Caco-2 (cell line): Measurements from ENCODE around the gene CD38. TPM values are rescaled to one million over a fixed set of nuclear protein-coding genes. Genes with fewer than 3 reads are reported as not detected.

Experiments used
- BruUV-seq: library from RNA; stranded (reverse); fragments of 400-500 nt; replicated peaks from 2 replicates; lab custom pipeline; 2021; lab: Mats Ljungman, UMichigan
- CTCF ChIA-PET: fragments of 300-600 bp; sonication (Branson Sonifier 250); formaldehyde crosslinking; loops from one replicate; lab custom pipeline; 2022; ENCODE audit warnings: antibody characterized with exemption; lab: Charles Lee
- POLR2A ChIA-PET: fragments of 300-600 bp; sonication (Branson Sonifier 250); formaldehyde crosslinking; loops from one replicate; lab custom pipeline; 2022; ENCODE audit warnings: antibody characterized with exemption; lab: Charles Lee
- DNase-seq, 2 experiments: peaks; one replicate each; pipeline versions ENCODE4 v3.0.0 to v3.0.0-alpha.2; 2020 to 2022
- H3K27me3 ChIP-seq: replicated peaks from 2 replicates; pipeline ENCODE4 v1.6.0; 2011; ENCODE audit warnings: low read length; ENCODE audit not compliant: control insufficient read depth, insufficient read depth
- H3K36me3 ChIP-seq: 2 replicates; pipeline ENCODE4 v1.5.1; 2011; ENCODE audit warnings: low read length; ENCODE audit not compliant: control insufficient read depth, insufficient read depth
- H3K4me1 ChIP-seq: fragments of 250-450 bp; sonication (Bioruptor Pico); 2 replicates; pipeline ENCODE4 v1.5.1; 2020; ENCODE audit warnings: mild to moderate bottlenecking
- H3K4me3 ChIP-seq: 2 replicates; pipeline ENCODE4 v1.5.1; 2011; ENCODE audit warnings: low read depth, mild to moderate bottlenecking, control low read depth, low read length
- H3K9me3 ChIP-seq: fragments of 250-450 bp; sonication (Bioruptor Pico); 2 replicates; pipeline ENCODE4 v1.5.1; 2020; ENCODE audit warnings: mild to moderate bottlenecking, moderate library complexity
- H3K27ac Mint-ChIP-seq: one replicate; pipeline ENCODE4 v1.8.0; 2022; ENCODE audit warnings: mixed read lengths; ENCODE audit not compliant: unreplicated experiment
- H3K27me3 Mint-ChIP-seq: one replicate; pipeline ENCODE4 v1.8.0; 2022; ENCODE audit warnings: mixed read lengths; ENCODE audit not compliant: insufficient read depth, unreplicated experiment
- H3K36me3 Mint-ChIP-seq: one replicate; pipeline ENCODE4 v1.8.0; 2022; ENCODE audit warnings: mild to moderate bottlenecking, mixed read lengths; ENCODE audit not compliant: insufficient read depth, unreplicated experiment
- H3K4me1 Mint-ChIP-seq: one replicate; pipeline ENCODE4 v1.8.0; 2022; ENCODE audit warnings: low read depth, mixed read lengths; ENCODE audit not compliant: unreplicated experiment
- H3K4me3 Mint-ChIP-seq: one replicate; pipeline ENCODE4 v1.8.0; 2022; ENCODE audit warnings: mild to moderate bottlenecking, moderate library complexity, mixed read lengths; ENCODE audit not compliant: unreplicated experiment
- H3K9me3 Mint-ChIP-seq: one replicate; pipeline ENCODE4 v1.8.0; 2022; ENCODE audit warnings: mixed read lengths; ENCODE audit not compliant: unreplicated experiment
- intact Hi-C: fragments of 100-400 bp; cut with micrococcal nuclease; formaldehyde crosslinking; loops from one replicate; pipeline ENCODE4 v1.10.0; 2022; ENCODE audit not compliant: unreplicated experiment
- total RNA-seq: library from RNA; stranded (reverse); gene quantifications from 2 replicates; pipeline ENCODE4 v1.2.3, GENCODE V29; 2022
- TF ChIP-seq, protein P1 (sequence below), 2 experiments: fragments of 200-600 bp in 1 of 2; IDR thresholded peaks; 1 replicate in 1 of 2; 2 replicates in 1 of 2; pipeline versions ENCODE4 v1.5.1 to v1.8.0; 2011 to 2022; ENCODE audit warnings: antibody characterized with exemption in 1 of 2, control low read depth in 1 of 2, inconsistent platforms in 1 of 2, low read depth in 1 of 2, low read length in 1 of 2, mild to moderate bottlenecking in 1 of 2, moderate library complexity in 1 of 2; ENCODE audit not compliant: insufficient read depth in 1 of 2, severe bottlenecking in 1 of 2, unreplicated experiment in 1 of 2

CD38 gene
- total RNA-seq, 1 experiment from 2014 or later, result not detected

DNA sequence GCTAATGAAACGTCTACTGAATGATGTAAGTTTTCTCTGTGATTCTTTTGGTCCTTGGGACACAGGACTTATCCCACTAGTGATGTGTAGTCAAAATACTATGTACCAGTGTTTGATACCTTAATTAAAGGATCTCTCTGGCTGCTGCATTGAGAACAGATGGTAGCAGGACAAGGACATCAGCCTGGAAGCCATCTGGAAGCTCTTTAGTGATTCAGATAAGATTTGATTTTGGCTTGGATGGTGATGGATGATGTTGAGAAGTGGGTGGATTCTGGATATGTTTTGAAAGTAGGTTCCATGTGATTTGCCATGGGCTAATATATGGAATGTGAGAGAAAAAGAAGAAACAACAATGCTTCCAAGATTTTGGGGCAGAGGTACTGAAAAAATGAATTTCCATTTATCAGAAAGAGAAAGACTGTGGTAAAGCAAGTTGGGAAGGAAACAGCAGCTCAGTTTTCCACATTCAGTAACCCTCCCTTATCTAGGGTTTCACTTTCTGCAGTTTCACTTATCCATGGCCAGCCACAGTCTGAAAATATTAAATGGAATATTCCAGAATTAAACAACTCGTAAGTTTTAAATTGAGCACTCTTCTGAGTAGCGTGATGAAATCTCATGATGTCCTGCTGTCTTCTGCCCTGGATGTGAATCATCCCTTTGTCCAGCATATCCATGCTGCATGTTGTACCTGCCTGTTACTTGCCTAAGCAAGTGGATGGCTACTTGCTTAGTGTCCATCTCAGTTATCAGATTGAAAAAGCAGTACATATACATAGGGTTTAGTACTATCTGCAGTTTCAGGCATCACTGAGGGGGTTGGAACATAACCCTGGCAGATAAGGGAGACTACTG lies 15.6 kb downstream of the CD38 start:
- intact Hi-C loops, result no loop called here
- TF ChIP-seq, protein P1, sequence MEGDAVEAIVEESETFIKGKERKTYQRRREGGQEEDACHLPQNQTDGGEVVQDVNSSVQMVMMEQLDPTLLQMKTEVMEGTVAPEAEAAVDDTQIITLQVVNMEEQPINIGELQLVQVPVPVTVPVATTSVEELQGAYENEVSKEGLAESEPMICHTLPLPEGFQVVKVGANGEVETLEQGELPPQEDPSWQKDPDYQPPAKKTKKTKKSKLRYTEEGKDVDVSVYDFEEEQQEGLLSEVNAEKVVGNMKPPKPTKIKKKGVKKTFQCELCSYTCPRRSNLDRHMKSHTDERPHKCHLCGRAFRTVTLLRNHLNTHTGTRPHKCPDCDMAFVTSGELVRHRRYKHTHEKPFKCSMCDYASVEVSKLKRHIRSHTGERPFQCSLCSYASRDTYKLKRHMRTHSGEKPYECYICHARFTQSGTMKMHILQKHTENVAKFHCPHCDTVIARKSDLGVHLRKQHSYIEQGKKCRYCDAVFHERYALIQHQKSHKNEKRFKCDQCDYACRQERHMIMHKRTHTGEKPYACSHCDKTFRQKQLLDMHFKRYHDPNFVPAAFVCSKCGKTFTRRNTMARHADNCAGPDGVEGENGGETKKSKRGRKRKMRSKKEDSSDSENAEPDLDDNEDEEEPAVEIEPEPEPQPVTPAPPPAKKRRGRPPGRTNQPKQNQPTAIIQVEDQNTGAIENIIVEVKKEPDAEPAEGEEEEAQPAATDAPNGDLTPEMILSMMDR (IDR thresholded peaks at IDR 0.05; ENCODE audit: insufficient read depth in 1 of 2, low read depth in 1 of 2, low read length in 1 of 2, severe bottlenecking in 1 of 2, unreplicated experiment in 1 of 2), result no peak
- Mint-ChIP-seq H3K4me3 (no peak overlapping the region), H3K4me1 (no peaks in the 10 kb centered on the region), H3K9me3 (peaks cover 4% of the 10 kb centered on the region), H3K27ac (no peak overlapping the region), H3K27me3 (peaks cover 20% of the 10 kb centered on the region), H3K36me3 (no peaks in the 10 kb centered on the region)
- H3K27me3 ChIP-seq, result no peaks in the 10 kb centered on the region
- H3K4me1 ChIP-seq, result no peaks in the 10 kb centered on the region
- BruUV-seq, result no TSS peak
- ChIA-PET CTCF (no interaction called here), POLR2A (no interaction called here)
- no peak for DNase-seq
- H3K36me3 ChIP-seq, result no peaks in the 10 kb centered on the region
- no peaks in the 10 kb centered on the region for H3K9me3 ChIP-seq
- H3K4me3 ChIP-seq, result no peak overlapping the region

DNA sequence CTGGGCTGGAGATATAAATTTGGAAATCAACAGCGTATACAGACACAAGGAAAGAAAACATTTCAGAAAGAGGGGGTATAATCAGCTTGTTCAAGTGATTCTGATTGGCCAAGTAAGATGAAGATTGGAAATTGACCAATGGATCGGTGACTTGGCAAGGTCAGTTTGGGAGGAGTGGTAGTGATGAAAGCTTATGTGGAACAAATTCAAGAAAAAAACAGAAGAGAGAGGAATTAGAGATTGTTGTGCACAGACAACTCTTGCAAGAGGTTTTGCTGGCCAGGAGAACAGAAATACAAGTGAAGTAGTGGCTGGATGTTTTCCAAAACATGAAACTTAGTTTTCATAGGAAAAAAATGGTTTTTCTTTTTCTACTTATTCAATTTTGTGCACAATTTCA lies 16.3 kb downstream of the CD38 start:
- BruUV-seq, result no TSS peak
- Mint-ChIP-seq H3K27ac (no peak overlapping the region), H3K27me3 (peaks cover 18% of the 10 kb centered on the region), H3K4me3 (no peak overlapping the region), H3K4me1 (no peaks in the 10 kb centered on the region), H3K36me3 (no peaks in the 10 kb centered on the region), H3K9me3 (no peaks in the 10 kb centered on the region)
- H3K36me3 ChIP-seq, result no peaks in the 10 kb centered on the region
- no peak overlapping the region for H3K4me3 ChIP-seq
- ChIA-PET POLR2A (no interaction called here), CTCF (no interaction called here)
- intact Hi-C loops, result no loop called here
- no peaks in the 10 kb centered on the region for H3K4me1 ChIP-seq
- TF ChIP-seq, protein P1 (IDR thresholded peaks at IDR 0.05; ENCODE audit: insufficient read depth in 1 of 2, low read depth in 1 of 2, low read length in 1 of 2, severe bottlenecking in 1 of 2, unreplicated experiment in 1 of 2), result no peak
- H3K9me3 ChIP-seq, result no peaks in the 10 kb centered on the region
- no peak for DNase-seq
- no peaks in the 10 kb centered on the region for H3K27me3 ChIP-seq

DNA sequence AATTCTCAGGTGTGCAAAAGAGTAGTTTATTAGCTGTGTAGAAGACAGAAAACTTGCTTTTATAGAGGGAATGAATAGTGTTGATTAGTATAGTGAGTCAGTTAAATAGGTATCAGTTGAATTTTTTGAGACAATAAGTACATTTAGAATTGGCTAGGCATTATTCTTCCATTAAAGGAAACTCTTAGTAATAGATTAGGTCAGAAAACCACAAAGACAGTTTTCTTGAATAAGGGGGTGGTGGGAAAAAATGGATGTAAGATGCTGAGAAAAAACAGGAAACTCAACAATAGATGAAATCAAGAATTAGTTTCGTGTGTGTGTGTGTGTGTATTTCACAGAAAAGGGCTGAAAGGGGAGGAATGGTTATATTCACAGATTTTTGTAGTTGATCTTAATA lies 16.8 kb downstream of the CD38 start:
- H3K4me1 Mint-ChIP-seq, result no peaks in the 10 kb centered on the region
- ChIA-PET POLR2A (no interaction called here), CTCF (no interaction called here)
- H3K27ac Mint-ChIP-seq, result no peak overlapping the region
- H3K9me3 ChIP-seq, result no peaks in the 10 kb centered on the region
- no peaks in the 10 kb centered on the region for H3K36me3 ChIP-seq
- no peaks in the 10 kb centered on the region for H3K27me3 ChIP-seq
- no peak overlapping the region for H3K4me3 ChIP-seq
- no peaks in the 10 kb centered on the region for H3K4me1 ChIP-seq
- TF ChIP-seq, protein P1 (IDR thresholded peaks at IDR 0.05; ENCODE audit: insufficient read depth in 1 of 2, low read depth in 1 of 2, low read length in 1 of 2, severe bottlenecking in 1 of 2, unreplicated experiment in 1 of 2), result no peak
- H3K9me3 Mint-ChIP-seq, result no peaks in the 10 kb centered on the region
- H3K27me3 Mint-ChIP-seq, result peaks cover 18% of the 10 kb centered on the region
- H3K4me3 Mint-ChIP-seq, result no peak overlapping the region
- H3K36me3 Mint-ChIP-seq, result no peaks in the 10 kb centered on the region
- no TSS peak for BruUV-seq
- no peak for DNase-seq
- intact Hi-C loops, result no loop called here
